SJCRH30 (cell line): ENCODE results near the gene LARP4. TPM values are rescaled to one million over a fixed set of nuclear protein-coding genes. Genes with fewer than 3 reads are reported as not detected.
"Not testable (repeated sequence)": the region's sequence is repeated elsewhere in the genome, so short reads cannot be mapped to it uniquely, and the experiment has no call there.

Source experiments
- DNase-seq, 2 experiments: peaks; one replicate each; pipeline ENCODE4 v3.0.0-alpha.2; 2015 to 2020
- H3K27ac ChIP-seq: fragments of 250-450 bp; sonication (Bioruptor Pico); 2 replicates; pipeline ENCODE4 v1.5.1; 2020; ENCODE audit warnings: mild to moderate bottlenecking, moderate library complexity
- H3K27me3 ChIP-seq: fragments of 250-450 bp; sonication (Bioruptor Pico); 2 replicates; pipeline ENCODE4 v1.5.1; 2020; ENCODE audit warnings: mild to moderate bottlenecking, moderate library complexity
- H3K36me3 ChIP-seq: fragments of 250-450 bp; sonication (Bioruptor Pico); 2 replicates; pipeline ENCODE4 v1.5.1; 2020; ENCODE audit warnings: mild to moderate bottlenecking, moderate library complexity
- H3K4me1 ChIP-seq: fragments of 250-450 bp; sonication (Bioruptor Pico); 2 replicates; pipeline ENCODE4 v1.5.1; 2020; ENCODE audit warnings: mild to moderate bottlenecking, moderate library complexity
- H3K4me3 ChIP-seq: fragments of 250-450 bp; sonication (Bioruptor Pico); 2 replicates; pipeline ENCODE4 v1.5.1; 2020; ENCODE audit warnings: mild to moderate bottlenecking, moderate library complexity
- H3K9me3 ChIP-seq: fragments of 250-450 bp; sonication (Bioruptor Pico); replicated peaks from 2 replicates; pipeline ENCODE4 v1.5.1; 2020; ENCODE audit warnings: mild to moderate bottlenecking, moderate library complexity
- total RNA-seq: library from RNA; depleted of rRNA; stranded (reverse); fragments of >200 nt; shearing (Covaris generic); gene quantifications from 2 replicates; pipeline ENCODE4 v1.2.3, GENCODE V29; 2014; rRNA removed

LARP4 gene
- 68.1 and 77.9 TPM in 2 replicates for total RNA-seq

DNA sequence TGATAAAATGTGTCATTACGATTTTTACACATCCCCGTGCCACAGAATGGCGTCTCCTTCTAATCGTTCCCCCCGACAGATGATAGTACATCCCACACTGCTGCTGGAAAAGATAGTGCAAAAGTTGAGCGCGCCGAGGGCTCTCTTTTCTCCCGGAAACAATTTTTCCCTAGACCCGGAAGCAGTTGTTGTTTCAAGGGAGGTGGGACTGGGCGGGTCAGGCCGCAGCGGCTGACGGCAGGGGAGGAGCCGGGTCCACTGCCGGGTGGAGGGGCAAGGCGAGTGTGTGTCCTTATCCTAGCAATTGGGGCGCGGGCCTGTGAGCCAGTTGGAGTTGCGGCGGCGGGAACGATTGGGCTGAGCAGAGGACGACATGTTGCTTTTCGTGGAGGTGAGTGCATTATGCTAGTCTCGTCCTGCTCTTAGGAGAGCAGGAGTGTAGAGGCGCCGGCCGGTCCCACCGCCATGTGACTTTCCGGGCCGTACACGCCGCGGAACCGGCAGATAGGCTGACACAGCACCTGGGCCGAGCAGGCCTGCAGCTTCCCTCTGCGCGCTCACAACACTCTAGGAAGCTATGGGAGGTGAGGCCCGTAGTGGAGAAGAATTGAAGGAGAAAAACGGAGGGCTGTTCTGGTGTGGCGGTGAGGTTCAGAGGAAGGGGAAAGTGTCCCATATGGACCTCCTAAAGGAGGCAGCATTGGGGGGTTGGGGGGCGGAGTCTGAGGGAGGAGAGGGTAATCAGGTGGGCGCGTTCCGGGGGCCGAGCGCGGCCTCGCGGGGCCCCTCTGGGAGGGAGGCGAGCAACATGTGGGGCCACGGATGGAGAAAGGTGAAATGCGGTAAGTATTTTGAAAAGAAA is at the start of gene LARP4:
Gene LARP4, plus strand, starts transcription at position 248 of the 862 bp plus-strand sequence. Its CDS starts 126 bp downstream, at position 374.
- H3K27me3 ChIP-seq = no peaks in the 10 kb centered on the region
- peaks cover 1% of the 10 kb centered on the region; the same call in 1 of the 2 replicates for H3K36me3 ChIP-seq
- H3K4me1 ChIP-seq = peaks cover 13% of the 10 kb centered on the region
- peak; percentile 98 to 99 for DNase-seq
- no peaks in the 10 kb centered on the region for H3K9me3 ChIP-seq
- H3K4me3 ChIP-seq = peak within 1 kb of the TSS; percentile 86
- peak within 1 kb of the TSS; percentile 72 for H3K27ac ChIP-seq

DNA sequence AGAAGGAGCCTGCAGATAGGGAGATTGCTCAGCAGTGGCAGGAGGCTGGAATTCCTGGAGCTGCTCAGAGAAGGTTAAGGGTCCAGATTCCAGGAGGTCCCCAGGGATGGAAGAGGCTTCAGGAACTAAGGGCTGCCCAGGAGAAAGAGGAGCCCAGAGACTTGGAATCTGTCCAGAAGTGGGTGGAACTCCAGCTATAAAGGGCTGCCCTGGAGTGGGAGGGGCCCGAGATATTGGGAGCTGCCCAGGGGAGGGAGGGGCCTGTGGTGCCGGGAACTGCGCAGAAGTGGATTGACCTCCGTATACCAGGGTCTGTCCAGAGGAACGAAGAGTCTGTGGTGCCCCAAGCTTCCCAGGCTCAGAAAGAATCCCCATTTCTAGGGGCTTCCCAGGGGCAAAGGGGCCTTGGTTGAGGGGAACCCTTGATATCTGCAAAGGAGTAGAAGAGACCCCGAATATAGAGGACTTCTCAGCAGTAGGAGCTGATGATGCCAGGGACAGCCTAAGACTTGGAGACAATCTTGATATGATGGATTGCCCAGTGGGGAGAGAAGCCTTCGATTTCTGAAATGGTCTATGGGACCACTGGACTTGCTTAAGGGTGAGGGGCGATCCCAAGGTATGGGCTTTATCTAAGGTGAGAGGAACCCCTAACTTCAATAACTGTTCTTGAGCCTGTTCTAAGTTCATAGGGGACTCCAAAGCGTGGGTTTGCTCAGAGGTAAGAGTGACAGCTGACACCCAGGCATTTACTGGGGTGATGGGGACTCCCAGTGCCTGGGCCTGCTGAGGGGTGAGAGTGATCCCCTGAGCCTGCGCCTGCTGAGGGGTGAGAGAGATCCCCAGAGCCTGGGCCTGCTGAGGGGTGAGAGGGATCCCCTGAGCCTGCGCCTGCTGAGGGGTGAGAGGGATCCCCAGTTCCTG is 49.3 kb upstream of the LARP4 start:
- peak; percentile 74 to 78 for DNase-seq
- H3K36me3 ChIP-seq = no peaks in the 10 kb centered on the region
- no peak overlapping the region for H3K27ac ChIP-seq
- H3K4me3 ChIP-seq = no peak overlapping the region
- H3K4me1 ChIP-seq = peaks cover 19% of the 10 kb centered on the region
- no peaks in the 10 kb centered on the region for H3K27me3 ChIP-seq
- H3K9me3 ChIP-seq = no peaks in the 10 kb centered on the region

DNA sequence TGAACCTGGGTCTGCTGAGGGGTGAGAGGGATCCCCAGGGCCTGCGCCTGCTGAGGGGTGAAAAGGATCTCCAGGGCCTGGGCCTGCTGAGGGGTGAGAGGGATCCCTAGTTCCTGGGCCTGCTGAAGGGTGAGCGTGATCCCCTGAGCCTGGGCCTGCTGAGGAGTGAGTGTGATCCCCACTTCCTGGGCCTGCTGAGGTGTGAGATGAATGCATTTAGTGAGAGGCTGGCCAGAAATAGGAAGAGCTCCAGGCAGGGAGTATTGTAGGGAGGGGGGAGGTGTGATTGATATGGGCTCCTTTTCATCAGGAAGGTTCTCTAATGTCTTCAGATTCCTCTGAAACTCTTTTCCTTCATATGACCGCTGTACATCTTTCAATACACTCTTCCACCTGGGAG is 47.3 kb upstream of the LARP4 start:
- no peak for DNase-seq
- Histone ChIP-seq H3K9me3 (no peaks in the 10 kb centered on the region), H3K27ac (no peak overlapping the region), H3K4me1 (peaks cover 18% of the 10 kb centered on the region), H3K27me3 (no peaks in the 10 kb centered on the region), H3K4me3 (no peak overlapping the region), H3K36me3 (no peaks in the 10 kb centered on the region)

DNA sequence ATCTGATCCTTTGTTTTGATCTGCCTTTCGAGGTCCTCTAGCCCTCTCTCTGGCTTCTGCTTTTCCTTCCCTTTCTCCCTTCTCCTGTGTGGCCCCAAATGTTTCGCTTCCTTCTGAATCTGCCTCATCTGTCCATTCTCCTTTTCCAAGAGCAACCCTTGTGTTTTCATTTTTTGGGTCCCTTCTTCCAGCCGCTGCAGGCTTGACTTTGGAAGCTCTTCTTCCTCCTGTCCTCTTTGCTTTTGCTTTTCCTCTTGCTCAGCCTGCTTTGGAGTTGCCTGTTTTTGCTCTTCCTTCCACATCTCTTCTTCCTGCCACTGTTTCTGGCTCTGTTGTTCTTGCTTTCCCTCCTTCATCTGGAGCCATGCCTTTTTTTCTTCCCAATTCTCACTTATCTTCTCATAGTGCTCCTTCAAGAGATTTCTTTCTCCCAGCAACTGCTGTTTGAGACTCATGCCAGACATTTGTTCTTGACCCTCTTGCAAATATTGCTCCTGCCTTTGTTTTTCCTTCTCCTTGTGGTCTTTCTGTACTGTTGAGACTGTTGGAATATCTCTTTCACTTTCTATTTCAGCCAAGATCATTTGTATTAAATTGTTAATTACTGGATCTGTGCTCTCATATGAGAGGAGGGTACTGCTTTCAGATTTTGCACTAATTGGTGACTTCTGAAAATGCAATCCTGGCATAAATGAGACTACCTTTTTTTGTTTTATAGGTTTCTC is 46.7 kb upstream of the LARP4 start:
- Histone ChIP-seq H3K4me3 (no peak overlapping the region), H3K27ac (no peak overlapping the region)

DNA sequence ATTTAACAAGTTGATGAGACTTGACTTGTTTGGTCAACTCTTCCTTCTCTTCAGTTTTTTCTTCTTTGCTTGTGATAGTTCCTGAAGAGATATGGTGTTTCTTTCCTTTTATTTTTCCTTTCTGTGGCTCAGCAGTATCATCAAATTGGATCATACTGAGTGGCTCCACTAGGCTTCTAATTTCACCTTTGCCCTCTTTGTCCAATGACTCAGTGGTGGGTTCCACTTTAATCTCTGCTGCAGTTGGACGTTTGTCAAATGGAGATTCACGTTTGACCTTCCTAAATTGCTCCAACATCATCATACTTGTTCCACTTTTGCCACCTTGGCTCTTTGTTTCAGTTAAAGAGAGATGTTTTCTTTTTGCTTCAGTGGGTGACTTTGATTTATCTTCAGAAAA is 45.8 kb upstream of the LARP4 start:
- Histone ChIP-seq H3K36me3 (no peaks in the 10 kb centered on the region), H3K27me3 (no peaks in the 10 kb centered on the region), H3K27ac (no peak overlapping the region), H3K4me3 (no peak overlapping the region), H3K9me3 (no peaks in the 10 kb centered on the region), H3K4me1 (peaks cover 13% of the 10 kb centered on the region)
- no peak for DNase-seq

More for the DNA sequence above, 46.7 kb upstream of the LARP4 start:
- H3K9me3 ChIP-seq = no peaks in the 10 kb centered on the region
- no peaks in the 10 kb centered on the region for H3K27me3 ChIP-seq
- H3K36me3 ChIP-seq = no peaks in the 10 kb centered on the region
- peaks cover 11% of the 10 kb centered on the region for H3K4me1 ChIP-seq
- no peak for DNase-seq

DNA sequence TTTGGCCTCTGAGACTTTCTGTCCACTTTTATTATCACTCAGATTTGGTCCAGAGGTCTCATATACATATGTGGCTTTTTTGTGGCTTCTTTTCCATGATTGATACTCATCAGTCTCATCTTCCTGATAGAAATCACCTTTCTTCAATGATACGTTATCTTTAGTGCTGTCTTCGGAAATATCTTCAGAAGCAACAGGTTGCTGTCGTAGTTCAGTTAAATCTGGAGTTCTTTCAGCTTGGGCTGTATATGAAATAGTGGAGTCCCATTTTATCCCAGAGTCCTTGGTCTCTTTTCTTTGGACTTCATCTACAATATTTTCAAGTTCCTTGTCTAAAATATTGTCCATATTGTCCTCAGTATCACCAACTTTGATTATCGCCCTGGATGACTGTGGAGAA is 45.3 kb upstream of the LARP4 start:
- Histone ChIP-seq H3K4me3 (no peak overlapping the region), H3K4me1 (peaks cover 16% of the 10 kb centered on the region), H3K36me3 (no peaks in the 10 kb centered on the region), H3K9me3 (no peaks in the 10 kb centered on the region), H3K27me3 (no peaks in the 10 kb centered on the region), H3K27ac (no peak overlapping the region)
- DNase-seq = no peak

DNA sequence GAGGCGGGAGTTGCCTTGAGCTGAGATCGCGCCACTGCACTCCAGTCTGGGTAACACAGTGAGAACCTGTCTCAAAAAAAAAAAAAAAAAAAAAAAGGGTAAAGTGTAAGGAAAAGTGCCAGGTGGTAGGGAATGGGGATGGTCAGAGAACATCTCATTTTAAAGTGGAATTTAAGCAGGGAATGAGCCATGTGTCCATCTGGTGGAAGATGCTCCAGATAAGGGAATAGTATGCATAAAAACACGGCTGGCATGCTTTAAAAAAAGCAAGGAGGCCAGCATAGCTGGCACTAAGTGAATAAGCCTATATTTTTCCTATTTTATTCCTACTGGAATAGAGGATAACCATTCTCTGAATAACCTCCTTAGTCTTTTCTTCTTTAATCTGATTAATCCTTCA is 38.0 kb upstream of the LARP4 start:
- DNase-seq = no peak
- Histone ChIP-seq H3K4me3 (no peak overlapping the region), H3K9me3 (no peaks in the 10 kb centered on the region; the same call in 1 of the 2 replicates), H3K4me1 (peaks cover 10% of the 10 kb centered on the region), H3K36me3 (no peaks in the 10 kb centered on the region), H3K27ac (no peak overlapping the region), H3K27me3 (peaks cover 5% of the 10 kb centered on the region; the same call in 1 of the 2 replicates)

DNA sequence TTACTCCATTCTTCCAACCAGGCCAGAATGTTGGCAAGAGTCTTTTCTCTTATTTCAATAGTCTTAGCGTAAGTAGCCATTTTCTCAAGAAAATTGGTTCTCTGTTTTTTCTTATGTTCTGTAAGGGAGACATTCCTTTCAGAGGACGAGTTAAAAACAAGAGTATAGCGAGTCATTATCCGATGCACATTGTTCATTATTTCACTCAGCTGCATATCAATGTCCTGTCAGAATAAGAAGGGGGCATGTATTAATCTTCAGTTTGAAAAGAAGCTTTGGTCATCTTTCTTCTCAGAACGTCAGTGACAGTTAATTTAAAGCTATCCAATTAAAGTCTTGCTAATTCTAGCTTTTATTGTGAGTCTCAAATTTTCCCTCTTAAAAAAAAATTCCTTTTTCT is 37.5 kb upstream of the LARP4 start:
- Histone ChIP-seq H3K27ac (no peak overlapping the region), H3K27me3 (peaks cover 5% of the 10 kb centered on the region; the same call in 1 of the 2 replicates), H3K9me3 (no peaks in the 10 kb centered on the region; the same call in 1 of the 2 replicates), H3K4me3 (no peak overlapping the region), H3K36me3 (no peaks in the 10 kb centered on the region), H3K4me1 (peaks cover 10% of the 10 kb centered on the region)
- no peak for DNase-seq

DNA sequence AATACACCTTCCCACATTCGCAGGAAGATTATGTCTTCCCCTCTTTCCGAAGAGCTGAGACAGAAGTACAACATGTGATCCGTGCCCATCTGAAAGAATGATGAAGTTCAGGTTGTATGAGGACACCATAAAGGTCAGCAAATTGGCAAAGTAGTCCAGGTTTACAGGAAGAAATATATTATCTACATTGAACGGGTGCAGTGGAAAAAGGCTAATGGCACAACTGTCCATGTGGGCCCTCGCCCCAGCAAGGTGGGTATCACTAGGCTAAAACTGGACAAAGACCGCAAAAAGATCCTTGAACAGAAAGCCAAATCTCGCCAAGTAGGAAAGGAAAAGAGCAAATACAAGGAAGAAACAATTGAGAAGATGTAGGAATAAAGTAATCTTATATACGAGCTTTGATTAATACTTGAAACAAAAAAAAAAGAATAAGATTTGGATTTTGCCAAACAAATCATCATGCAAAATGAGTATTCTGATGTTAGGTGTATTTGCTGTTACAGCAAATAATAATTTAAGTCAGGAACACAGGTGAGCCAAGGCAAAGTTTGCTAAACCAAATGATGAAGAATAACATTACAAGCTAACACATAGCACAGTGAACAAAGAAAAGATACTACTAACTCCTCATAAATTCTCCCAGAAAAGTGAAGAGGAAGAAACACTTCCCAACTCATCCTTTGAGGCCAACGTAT is 34.8 kb upstream of the LARP4 start:
- Histone ChIP-seq H3K4me1 (peaks cover 8% of the 10 kb centered on the region), H3K27ac (no peak overlapping the region), H3K9me3 (no peaks in the 10 kb centered on the region; the same call in 1 of the 2 replicates), H3K36me3 (no peaks in the 10 kb centered on the region), H3K4me3 (no peak overlapping the region), H3K27me3 (peaks cover 5% of the 10 kb centered on the region; the same call in 1 of the 2 replicates)
- no peak for DNase-seq

DNA sequence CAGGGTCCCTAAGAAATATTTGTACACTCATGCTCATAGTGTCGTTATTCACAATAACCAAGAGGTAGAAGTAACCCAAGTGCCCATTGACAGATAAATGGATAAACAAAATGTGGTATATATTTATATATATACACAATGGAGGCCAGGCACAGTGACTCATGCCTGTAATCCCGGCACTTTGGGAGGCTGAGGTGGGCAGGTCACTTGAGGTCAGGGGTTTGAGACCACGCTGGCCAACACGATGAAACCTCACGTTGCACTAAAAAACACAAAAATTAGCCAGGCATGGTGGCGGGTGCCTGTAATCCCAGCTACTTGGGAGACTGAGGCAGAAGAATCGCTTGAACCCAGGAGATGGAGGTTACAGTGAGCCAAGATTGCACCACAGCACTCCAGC is 30.0 kb upstream of the LARP4 start:
- H3K27me3 ChIP-seq, H3K4me3 ChIP-seq, H3K9me3 ChIP-seq, H3K36me3 ChIP-seq, H3K4me1 ChIP-seq, H3K27ac ChIP-seq: not testable (repeated sequence)
- DNase-seq = peak; percentile 21 to 24

DNA sequence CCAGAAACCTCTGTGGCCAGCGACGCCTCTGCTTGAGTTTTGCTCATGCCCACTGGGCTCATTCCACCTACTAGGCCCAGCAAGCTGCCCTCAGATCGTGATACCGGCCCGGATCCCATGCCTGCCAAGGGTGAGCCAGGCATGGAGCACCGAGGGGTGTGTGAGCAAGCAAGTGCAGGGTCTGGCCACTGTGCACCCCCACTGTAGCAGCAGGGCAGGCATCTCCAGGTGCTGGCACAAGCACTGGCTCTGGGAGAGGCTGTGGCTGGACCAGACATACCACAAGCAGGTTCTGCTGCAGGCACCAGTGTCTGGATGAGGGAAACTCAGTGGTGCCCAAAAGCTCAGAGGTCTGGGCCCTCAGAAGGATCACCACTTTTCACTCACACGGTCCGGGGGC is 24.9 kb upstream of the LARP4 start:
- Histone ChIP-seq H3K4me1 (peaks cover under 1% of the 10 kb centered on the region), H3K36me3 (no peaks in the 10 kb centered on the region), H3K27me3 (no peaks in the 10 kb centered on the region), H3K4me3 (no peak overlapping the region), H3K9me3 (no peaks in the 10 kb centered on the region), H3K27ac (no peak overlapping the region)
- no peak for DNase-seq

DNA sequence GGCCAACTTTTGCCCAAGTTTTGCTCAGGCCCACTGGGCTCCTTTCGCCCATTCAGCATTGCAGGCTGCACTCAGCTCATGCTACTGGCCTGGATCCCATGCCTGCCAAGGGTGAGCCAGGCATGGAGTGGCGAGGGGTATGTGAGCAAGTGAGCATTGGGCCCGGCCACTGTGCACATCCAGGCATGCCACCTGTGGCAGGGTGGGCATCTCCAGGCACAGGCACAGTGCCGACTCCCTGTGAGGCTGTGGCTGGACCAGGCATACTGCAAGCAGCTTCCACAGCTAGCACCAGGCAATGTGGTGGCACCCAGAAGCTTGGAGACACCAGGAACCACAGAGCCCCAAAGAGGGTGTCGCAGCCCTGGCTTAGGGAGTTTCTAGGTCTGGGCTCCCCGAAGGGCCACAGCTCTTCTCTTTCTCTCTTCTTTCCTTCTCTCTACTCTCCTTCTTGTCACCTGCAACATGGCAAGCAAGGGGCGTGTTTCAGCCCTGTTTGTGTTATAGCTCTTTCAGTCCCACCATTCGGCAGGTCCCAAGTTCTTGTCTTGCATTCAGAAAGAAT is 19.8 kb upstream of the LARP4 start:
- Histone ChIP-seq H3K9me3 (no peaks in the 10 kb centered on the region), H3K27ac (no peak overlapping the region), H3K27me3 (no peaks in the 10 kb centered on the region), H3K36me3 (no peaks in the 10 kb centered on the region), H3K4me3 (no peak overlapping the region), H3K4me1 (no peaks in the 10 kb centered on the region)
- DNase-seq = no peak

DNA sequence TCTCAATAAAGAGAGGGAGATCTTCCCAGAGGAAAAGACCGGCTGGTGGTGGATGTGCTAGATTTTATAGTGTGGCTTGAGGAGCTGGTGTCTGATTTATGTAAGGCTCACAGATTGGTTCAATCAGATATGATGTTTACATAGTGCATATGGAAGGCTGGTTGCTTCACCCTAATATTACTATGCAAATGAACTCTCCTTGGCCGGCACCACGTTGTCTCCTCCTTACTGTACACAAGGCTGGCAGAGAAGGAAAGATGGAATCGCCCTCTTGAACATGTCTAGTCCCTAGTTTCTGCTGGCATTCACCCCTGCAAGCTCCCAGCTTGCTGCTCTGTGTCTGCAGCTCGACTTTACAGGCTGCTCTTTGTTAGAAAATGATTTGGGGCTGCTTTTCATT is 13.2 kb upstream of the LARP4 start:
- H3K27ac ChIP-seq = no peak overlapping the region
- DNase-seq = peak in 1 of 2 experiments; percentile 26
- no peaks in the 10 kb centered on the region for H3K36me3 ChIP-seq
- H3K4me1 ChIP-seq = no peaks in the 10 kb centered on the region; the same call in 1 of the 2 replicates
- no peaks in the 10 kb centered on the region for H3K27me3 ChIP-seq
- H3K4me3 ChIP-seq = peak overlapping the region; percentile 21
- H3K9me3 ChIP-seq = no peaks in the 10 kb centered on the region
